Ovary (tissue), 9 donors: ENCODE data around the gene LVRN. TPM values are rescaled to one million over a fixed set of nuclear protein-coding genes. Genes with fewer than 3 reads are reported as not detected.

Experiments used
- DNase-seq, 5 donors: peaks; one replicate each; pipeline ENCODE4 v3.0.0-alpha.2; 2019 to 2020
- H3K27ac ChIP-seq, 2 donors: fragments of 200-600 bp; one replicate each; pipeline versions ENCODE4 v1.5.1 to v1.8.0; 2019 to 2022
- H3K27me3 ChIP-seq: fragments of 200-600 bp; one replicate; pipeline ENCODE4 v1.8.0; 2022
- H3K36me3 ChIP-seq: fragments of 200-600 bp; sonication (generic); one replicate; pipeline ENCODE4 v1.5.1; 2019
- H3K4me1 ChIP-seq: one replicate; pipeline ENCODE4 v1.8.1; 2013; ENCODE audit warnings: mild to moderate bottlenecking, moderate library complexity; ENCODE audit not compliant: insufficient read depth
- H3K4me3 ChIP-seq: fragments of 200-600 bp; sonication (generic); one replicate; pipeline ENCODE4 v1.5.1; 2017
- H3K9me3 ChIP-seq, 2 donors: fragments of 200-600 bp in 1 of 2; sonication (generic) in 1 of 2; one replicate each; pipeline versions ENCODE4 v1.5.1 to v1.8.1; 2013 to 2019; ENCODE audit warnings: mild to moderate bottlenecking in 1 of 2, moderate library complexity in 1 of 2
- CTCF ChIP-seq, 3 donors: fragments of 450-650 bp in 2 of 3; fragments of 200-600 bp in 1 of 3; IDR thresholded peaks; one replicate each; pipeline versions ENCODE4 v1.5.1 to v1.8.0; 2016 to 2022; ENCODE audit warnings: antibody characterized with exemption in 3 of 3, mild to moderate bottlenecking in 1 of 3
- EP300 ChIP-seq: sonication (generic); formaldehyde crosslinking; IDR thresholded peaks from one replicate; pipeline ENCODE4 v1.6.1; 2017; ENCODE audit warnings: antibody characterized with exemption
- POLR2A ChIP-seq: fragments of 450-650 bp; IDR thresholded peaks from one replicate; pipeline ENCODE4 v1.6.1; 2017; ENCODE audit warnings: antibody characterized with exemption, mild to moderate bottlenecking, moderate library complexity
- WGBS, 3 donors: extraction: QIAGEN DNeasy Blood & Tissue Kit in 1 of 3; methylation state at CpG; one replicate each; pipeline versions ENCODE4 v1.1.5 to v1.1.7; 2013 to 2017; 5-methylcytosine and 5-hydroxymethylcytosine counted together
- intact Hi-C, 4 donors: fragments of 100-400 bp; cut with DNase I; formaldehyde crosslinking; loops; one replicate each; pipeline versions ENCODE4 v1.11.0 to v1.15.1; 2022 to 2023
- polyA plus RNA-seq, 2 donors: library from polyadenylated mRNA; stranded (reverse); fragments of 200-250 nt in 1 of 2; fragments of 350-450 nt in 1 of 2; fragmentation: Illumina TruSeq in 1 of 2; extraction: RNeasy Lipid Tissue Mini Kit (QIAGEN cat#74804) in 1 of 2; gene quantifications; one replicate each; pipeline ENCODE4 v1.2.3, GENCODE V29; 2013 to 2014
- total RNA-seq, 7 donors: library from RNA; depleted of rRNA in 2 of 7; stranded (reverse); fragments of >200 nt in 2 of 7; fragmentation: NEBNext Ultra II Directional in 3 of 7; extraction: Animal tissue kit (Norgen Biotek cat#: 25700) in 3 of 7; gene quantifications; one replicate each; pipeline versions ENCODE4 v1.1.0 to v1.2.4, GENCODE V29; 2016 to 2023
- donor health status: DM: no; HTN: no; CAD: no; lungs with moderate emphysema.
- donor health status: DM: no; HTN: no; CAD: no.
- donor health status: Bipolar disorder and iron deficiency.
- donor health status: DM: yes; HTN: yes; CAD: no.
- donor health status: DM: no; HTN: no; CAD: no.
- donor health status: DM: yes; HTN: yes; CAD: no.

The LVRN gene
- total and polyA plus RNA-seq, 9 donors = 0.53 to 5.6 (median 1.6) TPM

GRCh38 chr5:115961381-115962238, 665 bp upstream of the LVRN start:
- no peak for DNase-seq
- Histone ChIP-seq H3K27me3 (no peaks in the 10 kb centered on the region), H3K27ac (no peak overlapping the region)

GRCh38 chr5:115962565-115963402, 509 bp downstream of the LVRN start:
- intact Hi-C loops = no loop called here
- H3K27ac ChIP-seq = no peak overlapping the region
- peak overlapping the region; percentile 29 for H3K4me3 ChIP-seq
- H3K9me3 ChIP-seq = no peaks in the 10 kb centered on the region
- no peaks in the 10 kb centered on the region for H3K36me3 ChIP-seq
- 10 to 13% (median 12%) methylated on average over 61 to 71 of the region's 71 CpGs for WGBS, 3 donors
- no peak for TF ChIP-seq CTCF (IDR thresholded peaks at IDR 0.05)
- TF ChIP-seq POLR2A = no peak
- TF ChIP-seq EP300 = no peak
- H3K4me1 ChIP-seq = peaks cover 6% of the 10 kb centered on the region
- H3K27me3 ChIP-seq = no peaks in the 10 kb centered on the region
- DNase-seq = peak; percentile 20 to 54 (median 31)

More at GRCh38 chr5:115961381-115962238, 665 bp upstream of the LVRN start:
- peaks cover 9% of the 10 kb centered on the region for H3K4me1 ChIP-seq
- intact Hi-C loops = no loop called here
- no peak overlapping the region for H3K4me3 ChIP-seq
- WGBS, 3 donors = 31 to 40% (median 39%) methylated on average over 42 of the region's 42 CpGs
- no peaks in the 10 kb centered on the region for H3K9me3 ChIP-seq
- TF ChIP-seq POLR2A = no peak
- no peak for TF ChIP-seq CTCF (IDR thresholded peaks at IDR 0.05)
- TF ChIP-seq EP300 = no peak
- H3K36me3 ChIP-seq = no peaks in the 10 kb centered on the region

- H3K4me1 ChIP-seq = peaks cover 6% of the 10 kb centered on the region
- 69 to 74% (median 72%) methylated on average over 17 of the region's 17 CpGs for WGBS, 3 donors
- no peak overlapping the region for H3K4me3 ChIP-seq
- no peak for TF ChIP-seq CTCF (IDR thresholded peaks at IDR 0.05)
- no peak for TF ChIP-seq EP300
- TF ChIP-seq POLR2A = no peak
- DNase-seq = no peak
- no peaks in the 10 kb centered on the region for H3K36me3 ChIP-seq
- no peaks in the 10 kb centered on the region for H3K9me3 ChIP-seq
- intact Hi-C loops = no loop called here
- H3K27me3 ChIP-seq = no peaks in the 10 kb centered on the region
- no peak overlapping the region for H3K27ac ChIP-seq
Observed at GRCh38 chr5:115963566-115963965, 1.3 kb downstream of the LVRN start.

GRCh38 chr5:115968770-115969169, 6.5 kb downstream of the LVRN start:
- H3K4me1 ChIP-seq = no peaks in the 10 kb centered on the region
- WGBS, 3 donors = 87 to 93% (median 91%) methylated on average over 2 of the region's 2 CpGs
- intact Hi-C loops = no loop called here
- peaks cover 0 to 4% of the 10 kb centered on the region in 2 donors for H3K9me3 ChIP-seq
- H3K27ac ChIP-seq = no peak overlapping the region
- H3K4me3 ChIP-seq = no peak overlapping the region
- H3K36me3 ChIP-seq = no peaks in the 10 kb centered on the region
- H3K27me3 ChIP-seq = no peaks in the 10 kb centered on the region
- no peak for TF ChIP-seq EP300
- no peak for TF ChIP-seq POLR2A
- TF ChIP-seq CTCF (IDR thresholded peaks at IDR 0.05) = no peak
- no peak for DNase-seq
